Testis (tissue), 3 donors: ENCODE data around the gene AGER. TPM values are rescaled to one million over a fixed set of nuclear protein-coding genes. Genes with fewer than 3 reads are reported as not detected.

Experiments
- DNase-seq: peaks from one replicate; pipeline ENCODE4 v3.0.0-alpha.2; 2019
- H3K27ac ChIP-seq, 2 donors: fragments of 200-600 bp; sonication (generic); one replicate each; pipeline ENCODE4 v1.5.1; 2019
- H3K27me3 ChIP-seq: fragments of 200-600 bp; sonication (generic); one replicate; pipeline ENCODE4 v1.5.1; 2019
- H3K36me3 ChIP-seq: fragments of 200-600 bp; sonication (generic); one replicate; pipeline ENCODE4 v1.5.1; 2017; ENCODE audit warnings: low read depth; ENCODE audit errors: missing control alignments
- H3K4me1 ChIP-seq: fragments of 200-600 bp; sonication (generic); one replicate; pipeline ENCODE4 v1.5.1; 2019
- H3K4me3 ChIP-seq, 2 donors: fragments of 200-600 bp; sonication (generic); one replicate each; pipeline ENCODE4 v1.5.1; 2017 to 2019
- H3K9me3 ChIP-seq: fragments of 200-600 bp; sonication (generic); one replicate; pipeline ENCODE4 v1.5.1; 2017
- CTCF ChIP-seq, 3 experiments: fragments of 450-650 bp in 2 of 3; fragments of 200-600 bp in 1 of 3; sonication (generic) in 1 of 3; IDR thresholded peaks; one replicate each; pipeline ENCODE4 v1.5.1; 2016 to 2019; ENCODE audit warnings: antibody characterized with exemption in 3 of 3, mild to moderate bottlenecking in 2 of 3, moderate library complexity in 1 of 3
- POLR2A ChIP-seq: fragments of 450-650 bp; IDR thresholded peaks from one replicate; pipeline ENCODE4 v1.6.1; 2017; ENCODE audit warnings: antibody characterized with exemption, mild to moderate bottlenecking, moderate library complexity
- WGBS, 2 donors: methylation state at CpG; one replicate each; pipeline ENCODE4 v1.1.5; 2018; 5-methylcytosine and 5-hydroxymethylcytosine counted together
- intact Hi-C: fragments of 100-400 bp; cut with DNase I; formaldehyde crosslinking; loops from one replicate; pipeline ENCODE4 v1.15.1; 2023; ENCODE audit warnings: low total_unique reads
- microRNA-seq, 2 donors: library from miRNA; unstranded; fragments of <30 nt; microRNA quantifications; one replicate each; pipeline ENCODE4, GENCODE V29; 2016; ENCODE audit warnings: borderline number of aligned reads in 2 of 2, borderline replicate concordance in 1 of 2
- polyA plus RNA-seq: library from polyadenylated mRNA; stranded (reverse); fragments of 350-450 nt; fragmentation: Illumina TruSeq; extraction: RNeasy Lipid Tissue Mini Kit (QIAGEN cat#74804); gene quantifications from one replicate; pipeline ENCODE4 v1.2.3, GENCODE V29; 2014; ENCODE audit warnings: low read depth, low replicate concordance; ENCODE audit not compliant: insufficient read depth
- small RNA-seq, 2 donors: library from RNA; depleted of rRNA; stranded (forward); fragments of <200 nt; gene quantifications; one replicate each; pipeline ENCODE3, GENCODE V24; 2016
- total RNA-seq, 2 donors: library from RNA; depleted of rRNA; stranded (reverse); fragments of >200 nt; gene quantifications; one replicate each; pipeline ENCODE4 v1.2.3, GENCODE V29; 2016

AGER gene
- total and polyA plus RNA-seq, 3 donors from 2014 or later, result 5.8 to 8.6 (median 7.8) TPM

GRCh38 chr6:32131439-32131948 lies 52.6 kb downstream of the AGER start:
- H3K27me3 ChIP-seq, result no peaks in the 10 kb centered on the region
- no peak overlapping the region for H3K4me3 ChIP-seq
- no peaks in the 10 kb centered on the region for H3K36me3 ChIP-seq
- DNase-seq, result no peak
- no peak for TF ChIP-seq POLR2A
- no peak for TF ChIP-seq CTCF (IDR thresholded peaks at IDR 0.05)
- 56 to 59% methylated on average over 14 of the region's 14 CpGs for WGBS, 2 donors
- H3K27ac ChIP-seq, result no peak overlapping the region
- H3K4me1 ChIP-seq, result peaks cover 20% of the 10 kb centered on the region
- intact Hi-C loops, result no loop called here
- no peaks in the 10 kb centered on the region for H3K9me3 ChIP-seq

Small RNAs within 50 kb of the gene (microRNA-seq; reads per million reads assigned to microRNA genes)
- gene MIR6721, result 2.8 to 4.8 reads per million in 2 donors
- gene MIR6833, result 0 reads per million in 2 donors

Small RNAs within 50 kb of the gene (small RNA-seq; reads per million reads assigned to genes)
- gene AL662884.1 (0 reads per million in 2 donors), gene MIR6833 (0 reads per million in 2 donors)

Other genes starting within 250 kb of the AGER start
- gene CFB, start 238.2 kb downstream of the AGER start, total RNA-seq, result 1 to 10 TPM; 4.8 to 5.8 TPM
- 38.6 TPM for gene CFB, start 238.2 kb downstream of the AGER start, polyA plus RNA-seq
- 100 to 1,000 TPM; 181 to 219 TPM for gene NELFE, start 225.3 kb downstream of the AGER start, total RNA-seq
- gene NELFE, start 225.3 kb downstream of the AGER start, polyA plus RNA-seq, result 292 TPM
- gene SKIC2, start 225.1 kb downstream of the AGER start, total RNA-seq, result 10 to 100 TPM; 59.2 to 73.0 TPM
- gene SKIC2, start 225.1 kb downstream of the AGER start, polyA plus RNA-seq, result 39.6 TPM
- 10 to 100 TPM; 43.7 to 59.1 TPM for gene DXO, start 212.1 kb downstream of the AGER start, total RNA-seq
- gene DXO, start 212.1 kb downstream of the AGER start, polyA plus RNA-seq, result 96.6 TPM
- 100 to 1,000 TPM in 1 of 2 donors, 10 to 100 TPM in 1; 24.6 to 123 TPM for gene C4A, start 202.2 kb downstream of the AGER start, total RNA-seq
- 114 TPM for gene C4A, start 202.2 kb downstream of the AGER start, polyA plus RNA-seq
- 10 to 100 TPM; 21.3 to 96.7 TPM for gene C4B, start 169.5 kb downstream of the AGER start, total RNA-seq
- 125 TPM for gene C4B, start 169.5 kb downstream of the AGER start, polyA plus RNA-seq
- 1 to 10 TPM in 1 of 2 donors, under 1 TPM in 1; 0.81 to 1.7 TPM for gene CYP21A2, start 145.8 kb downstream of the AGER start, total RNA-seq
- 0.96 TPM for gene CYP21A2, start 145.8 kb downstream of the AGER start, polyA plus RNA-seq
- 10 to 100 TPM; 42.4 to 44.0 TPM for gene TNXB, start 74.9 kb downstream of the AGER start, total RNA-seq
- gene TNXB, start 74.9 kb downstream of the AGER start, polyA plus RNA-seq, result 78.2 TPM
- 100 to 1,000 TPM; 120 to 138 TPM for gene ATF6B, start 56.0 kb downstream of the AGER start, total RNA-seq
- 76.3 TPM for gene ATF6B, start 56.0 kb downstream of the AGER start, polyA plus RNA-seq
- gene FKBPL, start 54.0 kb downstream of the AGER start, total RNA-seq, result 1 to 10 TPM; 7.2 to 9.5 TPM
- gene FKBPL, start 54.0 kb downstream of the AGER start, polyA plus RNA-seq, result 11.6 TPM
- gene PRRT1, start 32.3 kb downstream of the AGER start, total RNA-seq, result 1 to 10 TPM; 4.2 to 6.2 TPM
- 6.1 TPM for gene PRRT1, start 32.3 kb downstream of the AGER start, polyA plus RNA-seq
- gene PPT2, start 30.1 kb downstream of the AGER start, total RNA-seq, result 10 to 100 TPM; 33.9 to 92.8 TPM
- 18.9 TPM for gene PPT2, start 30.1 kb downstream of the AGER start, polyA plus RNA-seq
- gene EGFL8, start 19.7 kb downstream of the AGER start, total RNA-seq, result 10 to 100 TPM; 24.3 to 25.7 TPM
- 13.9 TPM for gene EGFL8, start 19.7 kb downstream of the AGER start, polyA plus RNA-seq
- gene AGPAT1, start 8.2 kb downstream of the AGER start, total RNA-seq, result 100 to 1,000 TPM; 107 to 115 TPM
- 158 TPM for gene AGPAT1, start 8.2 kb downstream of the AGER start, polyA plus RNA-seq
- 10 to 100 TPM; 76.1 to 79.0 TPM for gene RNF5, start 5.8 kb downstream of the AGER start, total RNA-seq
- 67.1 TPM for gene RNF5, start 5.8 kb downstream of the AGER start, polyA plus RNA-seq
- gene PBX2, start 5.9 kb upstream of the AGER start, total RNA-seq, result 100 to 1,000 TPM in 1 of 2 donors, 10 to 100 TPM in 1; 97.9 to 111 TPM
- 65.0 TPM for gene PBX2, start 5.9 kb upstream of the AGER start, polyA plus RNA-seq
- 1 to 10 TPM; 5.4 to 7.7 TPM for gene GPSM3, start 8.4 kb upstream of the AGER start, total RNA-seq
- gene GPSM3, start 8.4 kb upstream of the AGER start, polyA plus RNA-seq, result 11.3 TPM
- 10 to 100 TPM; 15.2 to 26.9 TPM for gene NOTCH4, start 39.8 kb upstream of the AGER start, total RNA-seq
- gene NOTCH4, start 39.8 kb upstream of the AGER start, polyA plus RNA-seq, result 12.4 TPM
- 10 to 100 TPM; 11.8 to 18.4 TPM for gene TSBP1, start 187.7 kb upstream of the AGER start, total RNA-seq
- 21.0 TPM for gene TSBP1, start 187.7 kb upstream of the AGER start, polyA plus RNA-seq
- gene BTNL2, start 222.9 kb upstream of the AGER start, total RNA-seq, result under 1 TPM in 1 of 2 donors, not detected in 1; 0.74 TPM
- gene BTNL2, start 222.9 kb upstream of the AGER start, polyA plus RNA-seq, result not detected